Stimulated activated CD8-positive, alpha-beta memory T cell treated with anti-CD3 and anti-CD28 coated beads, Interleukin-2, amount 100 ng/mL, for 1 hour (primary cell): ENCODE data around the gene CACNA2D1.

Experiments
- DNase-seq, 2 donors: peaks; one replicate each; pipeline ENCODE4 v3.0.0-alpha.2; 2020; ENCODE audit warnings: low read depth in 2 of 2

The CACNA2D1 gene

GRCh38 chr7:82443547-82444219 lies at the start of gene CACNA2D1:
Gene CACNA2D1, minus strand, starts transcription at chr7:82443777.
- DNase-seq: no peak

GRCh38 chr7:82481499-82482097 lies 38.0 kb upstream of the CACNA2D1 start:
- DNase-seq: no peak

- DNase-seq: no peak
Measured at GRCh38 chr7:82477733-82478515, 34.3 kb upstream of the CACNA2D1 start.

GRCh38 chr7:82472966-82473365 lies 29.4 kb upstream of the CACNA2D1 start:
- DNase-seq: no peak

- DNase-seq: no peak
Measured at GRCh38 chr7:82471351-82472020, 27.9 kb upstream of the CACNA2D1 start.

- DNase-seq: no peak
Measured at GRCh38 chr7:82469207-82469606, 25.6 kb upstream of the CACNA2D1 start.

- no peak for DNase-seq
Measured at GRCh38 chr7:82468435-82468834, 24.9 kb upstream of the CACNA2D1 start.

GRCh38 chr7:82467020-82467419 lies 23.4 kb upstream of the CACNA2D1 start:
- DNase-seq: no peak

- no peak for DNase-seq
Measured at GRCh38 chr7:82464372-82464771, 20.8 kb upstream of the CACNA2D1 start.

GRCh38 chr7:82455295-82455694 lies 11.7 kb upstream of the CACNA2D1 start:
- DNase-seq: no peak

- DNase-seq: no peak
Measured at GRCh38 chr7:82450759-82451158, 7.2 kb upstream of the CACNA2D1 start.

- DNase-seq: no peak
Measured at GRCh38 chr7:82449910-82450309, 6.3 kb upstream of the CACNA2D1 start.

- DNase-seq: no peak
Measured at GRCh38 chr7:82446897-82447296, 3.3 kb upstream of the CACNA2D1 start.

GRCh38 chr7:82445271-82445670 lies 1.7 kb upstream of the CACNA2D1 start:
- DNase-seq: no peak

- no peak for DNase-seq
Measured at GRCh38 chr7:82444220-82444909, 788 bp upstream of the CACNA2D1 start.

- no peak for DNase-seq
Measured at GRCh38 chr7:82443036-82443546, 486 bp downstream of the CACNA2D1 start.

- DNase-seq: no peak
Measured at GRCh38 chr7:82442492-82443035, 1.0 kb downstream of the CACNA2D1 start.

GRCh38 chr7:82441669-82442478 lies 1.7 kb downstream of the CACNA2D1 start:
- DNase-seq: no peak

GRCh38 chr7:82438521-82438920 lies 5.1 kb downstream of the CACNA2D1 start:
- no peak for DNase-seq

GRCh38 chr7:82435769-82436168 lies 7.8 kb downstream of the CACNA2D1 start:
- DNase-seq: no peak
